NB4 (cell line): Measurements from ENCODE around the gene TRPM5.

Experiments used
- CTCF ChIP-seq: IDR thresholded peaks from one replicate; pipeline ENCODE4 v1.5.1; 2012; ENCODE audit warnings: low read depth, low read length
- MYC ChIP-seq: IDR thresholded peaks from 2 replicates; pipeline ENCODE4 v1.6.1; 2011; ENCODE audit warnings: low read depth, low read length
- POLR2A ChIP-seq: IDR thresholded peaks from 2 replicates; pipeline ENCODE4 v1.6.1; 2011; ENCODE audit warnings: mild to moderate bottlenecking; ENCODE audit not compliant: insufficient read length; ENCODE audit errors: extremely low read depth
- TF ChIP-seq, protein P1 (sequence below): IDR thresholded peaks from 2 replicates; pipeline ENCODE4 v1.6.1; 2011; ENCODE audit warnings: low read depth, low read length

DNA sequence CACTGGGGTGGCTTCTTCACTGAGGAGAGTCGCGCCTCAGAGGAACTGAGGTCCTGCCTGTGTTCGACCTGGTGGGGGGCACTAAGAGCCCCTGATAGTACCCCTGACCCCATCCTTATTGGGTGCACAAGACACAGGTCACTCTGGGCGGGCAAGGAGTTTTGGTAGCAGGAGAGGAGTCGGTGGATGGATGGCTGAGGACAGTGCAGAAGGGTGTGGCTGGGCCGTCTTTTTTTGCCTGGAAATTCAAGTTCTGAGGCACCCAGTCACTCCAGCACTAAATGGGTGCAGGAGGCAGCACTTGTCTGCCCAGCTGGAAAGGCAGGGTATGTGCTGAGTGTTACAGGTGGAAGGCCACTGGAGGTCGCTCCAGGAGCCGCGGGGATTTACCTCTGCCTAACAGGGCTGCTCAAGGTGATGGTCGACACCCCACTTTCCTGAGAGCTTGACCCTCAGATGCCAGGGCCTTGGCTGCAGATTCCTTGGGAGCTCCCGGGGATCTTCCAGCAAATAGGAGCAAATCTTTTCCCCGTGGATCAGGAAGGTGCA, 42.8 kb downstream of the TRPM5 start:
- TF ChIP-seq CTCF (no peak), POLR2A (no peak), MYC (no peak)
- TF ChIP-seq, protein P1, sequence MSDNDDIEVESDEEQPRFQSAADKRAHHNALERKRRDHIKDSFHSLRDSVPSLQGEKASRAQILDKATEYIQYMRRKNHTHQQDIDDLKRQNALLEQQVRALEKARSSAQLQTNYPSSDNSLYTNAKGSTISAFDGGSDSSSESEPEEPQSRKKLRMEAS, result no peak
